T-helper 1 cell (primary cell): ENCODE results near the gene ECM2.

ENCODE experiments used
- DNase-seq, 5 donors: peaks; one replicate each; pipeline ENCODE4 v3.0.0-alpha.2; 2012 to 2020

Gene ECM2

DNA sequence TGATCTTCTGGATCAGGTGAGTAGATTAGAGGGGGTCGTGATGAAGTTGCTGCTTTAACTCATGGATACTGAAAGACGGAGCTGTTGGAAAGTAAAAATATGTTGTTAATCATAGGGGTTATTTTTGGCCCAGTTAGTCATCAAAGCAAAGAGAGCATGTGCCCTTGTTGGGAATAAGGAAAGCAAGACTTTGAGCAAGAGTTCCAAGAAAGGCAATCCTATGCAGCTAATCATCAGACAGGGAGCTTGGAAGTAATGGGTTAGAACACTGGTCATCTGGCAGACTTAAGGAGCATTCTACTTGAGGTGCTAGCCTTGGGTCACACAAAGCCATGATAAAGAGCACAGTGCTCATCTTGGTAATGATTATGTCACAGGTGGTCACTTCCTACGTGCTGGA, 71.8 kb downstream of the ECM2 start:
- DNase-seq: no peak

GRCh38 chr9:92463387-92463786, 72.4 kb downstream of the ECM2 start:
- no peak for DNase-seq

DNA sequence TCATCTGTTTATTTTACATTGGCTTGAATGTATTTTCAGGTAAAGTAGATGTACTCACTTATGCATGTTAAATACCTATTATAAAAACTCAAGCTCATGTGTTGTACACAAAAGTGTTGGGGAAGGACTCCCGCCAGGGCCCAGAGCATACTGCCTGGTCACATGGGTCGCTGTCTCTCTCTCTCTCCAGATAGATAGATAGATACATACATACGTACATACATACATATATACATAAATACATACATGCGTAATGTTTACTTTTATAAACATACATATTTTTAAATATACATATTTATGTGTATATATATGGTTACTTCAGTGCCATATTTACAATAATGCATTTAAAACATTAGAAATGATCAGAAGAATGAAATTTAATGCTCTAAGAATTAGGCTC, 78.2 kb downstream of the ECM2 start:
- no peak for DNase-seq

GRCh38 chr9:92455217-92455616, 80.6 kb downstream of the ECM2 start:
- DNase-seq: peak in 1 of 5 donors; percentile 18

- no peak for DNase-seq
Observed at GRCh38 chr9:92446536-92446935, 89.3 kb downstream of the ECM2 start.
